SH-SY5Y (cell line): ENCODE measurements around the gene BAHD1.

ENCODE experiments used
- GATA2 ChIP-seq: IDR thresholded peaks from 2 replicates; pipeline ENCODE4 v1.6.1; 2011; ENCODE audit warnings: mild to moderate bottlenecking, low read depth, low read length
- GATA3 ChIP-seq: IDR thresholded peaks from 2 replicates; pipeline ENCODE4 v1.6.1; 2011; ENCODE audit warnings: low read depth, mild to moderate bottlenecking, low read length, moderate library complexity

GRCh38 chr15:40477642-40478327, 37.0 kb downstream of the BAHD1 start:
- TF ChIP-seq GATA2 (no peak), GATA3 (no peak)
